ENCODE data around the gene BMP5.

DNA sequence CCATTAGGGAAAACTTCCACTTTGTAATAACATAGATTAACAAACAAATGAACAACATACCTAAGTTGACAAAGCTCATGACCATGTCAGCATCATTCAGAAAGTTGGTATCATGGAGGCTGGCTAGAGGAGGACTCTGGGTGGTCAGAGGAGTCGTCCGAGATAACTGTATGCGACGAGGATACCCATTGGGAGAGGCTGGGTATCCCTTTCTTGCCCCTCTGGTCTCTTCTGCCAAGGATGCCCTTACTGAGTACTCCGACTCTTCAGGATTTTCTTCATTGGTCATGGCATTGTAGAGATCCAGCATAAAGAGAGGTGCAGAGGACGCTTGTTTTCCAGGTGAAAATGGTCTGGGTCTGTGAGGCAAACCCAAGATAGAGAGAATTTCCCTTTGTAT lies 1.1 kb downstream of the BMP5 start:
- TF ChIP-seq EZH2 (IDR thresholded peaks at IDR 0.05; ENCODE audit: low read length, missing control alignments): no peak
- TF ChIP-seq, protein P1, sequence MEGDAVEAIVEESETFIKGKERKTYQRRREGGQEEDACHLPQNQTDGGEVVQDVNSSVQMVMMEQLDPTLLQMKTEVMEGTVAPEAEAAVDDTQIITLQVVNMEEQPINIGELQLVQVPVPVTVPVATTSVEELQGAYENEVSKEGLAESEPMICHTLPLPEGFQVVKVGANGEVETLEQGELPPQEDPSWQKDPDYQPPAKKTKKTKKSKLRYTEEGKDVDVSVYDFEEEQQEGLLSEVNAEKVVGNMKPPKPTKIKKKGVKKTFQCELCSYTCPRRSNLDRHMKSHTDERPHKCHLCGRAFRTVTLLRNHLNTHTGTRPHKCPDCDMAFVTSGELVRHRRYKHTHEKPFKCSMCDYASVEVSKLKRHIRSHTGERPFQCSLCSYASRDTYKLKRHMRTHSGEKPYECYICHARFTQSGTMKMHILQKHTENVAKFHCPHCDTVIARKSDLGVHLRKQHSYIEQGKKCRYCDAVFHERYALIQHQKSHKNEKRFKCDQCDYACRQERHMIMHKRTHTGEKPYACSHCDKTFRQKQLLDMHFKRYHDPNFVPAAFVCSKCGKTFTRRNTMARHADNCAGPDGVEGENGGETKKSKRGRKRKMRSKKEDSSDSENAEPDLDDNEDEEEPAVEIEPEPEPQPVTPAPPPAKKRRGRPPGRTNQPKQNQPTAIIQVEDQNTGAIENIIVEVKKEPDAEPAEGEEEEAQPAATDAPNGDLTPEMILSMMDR (conservative IDR thresholded peaks at IDR 0.05 in 1 of 2, IDR thresholded peaks at IDR 0.05 in 1 of 2; ENCODE audit: low read depth in 1 of 2, low read length in 2 of 2): no peak
